ENCODE measurements around the gene SCAMP1.

SCAMP1 gene

DNA sequence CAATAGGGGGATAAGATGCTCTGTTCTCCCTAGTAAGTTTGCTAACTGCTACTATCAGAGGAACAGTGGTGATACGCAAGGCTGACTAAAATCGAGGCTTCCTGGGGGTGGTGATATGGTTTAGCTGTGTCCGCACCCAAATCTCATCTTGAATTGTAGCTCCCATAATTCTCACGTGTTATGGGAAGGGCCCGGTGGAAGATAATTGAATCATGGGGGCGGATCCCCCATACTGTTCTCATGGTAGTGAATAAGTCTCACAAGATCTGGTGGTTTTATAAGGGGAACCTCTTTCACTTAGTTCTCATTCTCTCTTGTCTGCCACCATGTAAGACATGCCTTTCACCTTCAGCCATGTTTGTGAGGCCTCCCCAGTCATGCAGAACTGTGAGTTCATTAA lies 153.0 kb downstream of the SCAMP1 start:
- DNase-seq (ENCODE audit: low read depth in 3 of 3): no peak

DNA sequence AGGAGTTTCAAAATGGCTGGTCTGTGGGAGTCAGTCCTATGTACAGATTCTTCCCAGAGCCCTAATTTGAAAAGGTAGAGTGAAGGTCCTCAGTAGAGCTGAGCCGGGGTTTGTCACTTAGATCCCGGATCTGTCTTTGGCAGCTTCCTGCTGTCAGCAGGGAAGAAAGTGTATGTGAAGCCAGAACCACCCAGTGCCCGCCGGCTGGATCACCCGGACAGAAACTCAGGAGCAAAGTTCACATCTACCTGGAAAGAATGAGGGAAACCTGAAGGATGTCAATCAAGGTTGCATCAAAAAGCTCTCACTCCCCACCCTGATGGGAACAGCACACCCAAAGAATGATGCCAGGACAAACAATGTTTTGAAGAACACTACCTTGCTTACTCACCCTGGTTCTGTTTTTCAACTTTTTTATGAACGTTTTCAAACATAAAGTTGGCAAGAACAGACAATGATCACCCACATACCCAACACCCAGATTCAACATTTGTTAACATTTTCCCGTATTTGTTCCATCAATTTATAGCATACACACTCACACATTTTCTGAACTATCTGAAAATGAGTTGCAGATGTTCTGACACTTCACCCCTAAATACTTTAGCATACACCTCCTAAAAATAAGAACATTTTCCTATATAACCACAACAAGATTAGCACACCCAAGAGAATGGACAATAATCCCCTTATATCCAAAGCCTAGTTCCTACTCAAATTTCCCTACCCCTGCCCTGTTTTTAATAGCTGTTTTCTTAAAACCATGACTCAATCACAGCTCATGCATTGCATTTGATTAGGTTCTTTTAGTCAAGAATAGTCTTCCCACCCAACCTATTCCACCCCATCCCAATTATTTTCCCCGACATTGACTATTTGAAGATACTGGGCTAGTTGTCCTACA lies 154.3 kb downstream of the SCAMP1 start:
- DNase-seq (ENCODE audit: low read depth in 3 of 3): no peak

DNA sequence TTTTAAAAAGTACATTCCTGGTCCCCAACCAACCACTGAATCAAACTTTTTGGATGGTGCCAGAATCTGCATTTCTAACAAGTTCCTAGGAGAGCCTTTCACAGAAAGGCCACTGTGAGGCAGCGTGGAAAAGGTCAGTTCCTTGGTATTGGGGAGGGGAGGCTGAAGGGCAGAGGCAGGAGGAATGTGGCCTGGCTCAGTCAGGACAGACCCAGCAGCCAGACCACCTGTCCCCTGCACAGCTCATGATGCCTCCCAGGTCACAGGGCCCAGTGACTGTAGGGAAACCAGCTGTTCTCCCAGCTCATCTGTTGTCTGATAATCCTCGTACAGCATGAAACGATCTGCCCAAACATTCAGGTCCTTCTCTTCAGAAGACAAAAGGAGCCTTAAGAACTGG lies 155.3 kb downstream of the SCAMP1 start:
- no peak for DNase-seq (ENCODE audit: low read depth in 3 of 3)

DNA sequence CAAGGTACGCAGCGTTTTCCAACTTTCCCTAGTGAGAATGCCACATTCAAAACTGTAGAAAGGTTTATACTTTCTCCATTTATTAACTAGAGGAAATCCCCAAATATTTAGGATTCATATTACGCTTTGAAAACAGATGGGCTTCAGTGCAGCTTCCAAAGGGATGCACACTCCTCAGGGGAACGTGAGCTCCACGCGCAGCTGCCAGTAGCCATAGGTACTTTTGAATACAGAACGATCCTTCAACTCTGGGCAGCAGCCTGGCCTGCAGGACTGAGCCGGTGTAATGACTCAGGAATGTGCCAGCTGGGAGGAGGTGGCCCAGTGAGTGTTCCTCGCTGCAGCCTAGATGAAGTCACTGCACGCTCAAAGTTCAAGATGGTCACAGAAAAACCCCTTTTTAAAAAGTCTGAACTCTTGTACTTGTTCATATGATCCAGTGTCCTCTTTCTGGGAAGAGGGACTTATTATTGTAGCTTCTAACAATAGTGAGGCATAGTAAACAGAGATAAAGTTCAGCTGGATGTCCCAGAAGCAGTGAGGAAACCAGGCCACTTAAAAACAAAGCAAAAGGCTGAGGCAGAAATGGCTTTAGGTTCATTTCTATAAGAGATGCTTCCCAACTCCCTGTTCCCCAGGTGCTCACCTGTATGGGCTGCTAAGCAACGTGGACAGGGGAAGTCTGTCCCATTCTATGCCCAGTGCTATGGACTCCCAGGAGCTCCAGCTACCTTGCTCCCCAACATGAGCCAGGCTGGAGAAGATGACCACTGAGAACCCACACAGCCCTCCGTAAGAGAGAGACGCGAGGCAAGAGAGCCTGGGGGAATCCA lies 158.2 kb downstream of the SCAMP1 start:
- DNase-seq (ENCODE audit: low read depth in 3 of 3): no peak

DNA sequence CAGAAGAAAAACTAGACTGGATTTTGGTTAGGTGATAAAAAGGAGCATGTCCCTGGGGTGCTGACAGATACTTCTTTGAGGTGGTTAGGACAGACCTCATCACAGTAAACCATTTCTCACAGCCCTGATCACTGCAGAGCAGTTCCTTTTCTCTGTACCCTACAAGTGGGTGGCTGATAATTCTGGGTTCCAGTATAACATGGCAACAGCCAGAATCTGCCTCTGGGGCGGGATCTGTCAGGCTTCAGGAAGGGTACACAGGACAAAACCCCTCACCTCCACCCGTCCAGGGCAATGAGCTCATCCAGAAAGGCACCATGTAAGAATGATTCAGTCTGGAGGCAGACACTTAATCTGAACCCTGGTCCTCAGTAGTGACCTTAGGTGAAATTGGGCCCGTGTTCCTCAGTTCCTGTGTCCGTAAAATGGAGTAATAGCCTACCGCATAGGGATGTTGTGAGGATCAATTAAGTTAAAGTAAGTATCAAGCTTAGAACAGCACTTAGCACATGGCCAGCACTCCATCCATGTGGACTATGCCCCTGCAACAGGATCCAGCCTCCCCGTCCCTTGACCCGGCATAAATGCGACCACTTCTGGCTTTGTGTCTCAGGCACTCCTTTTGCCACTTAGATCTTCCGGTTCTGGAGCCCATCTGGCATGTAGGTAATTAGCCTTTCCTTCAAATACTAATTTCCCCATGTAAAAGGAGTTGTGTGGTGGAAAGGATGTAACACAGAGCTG lies 159.0 kb downstream of the SCAMP1 start:
- no peak for DNase-seq (ENCODE audit: low read depth in 3 of 3)

DNA sequence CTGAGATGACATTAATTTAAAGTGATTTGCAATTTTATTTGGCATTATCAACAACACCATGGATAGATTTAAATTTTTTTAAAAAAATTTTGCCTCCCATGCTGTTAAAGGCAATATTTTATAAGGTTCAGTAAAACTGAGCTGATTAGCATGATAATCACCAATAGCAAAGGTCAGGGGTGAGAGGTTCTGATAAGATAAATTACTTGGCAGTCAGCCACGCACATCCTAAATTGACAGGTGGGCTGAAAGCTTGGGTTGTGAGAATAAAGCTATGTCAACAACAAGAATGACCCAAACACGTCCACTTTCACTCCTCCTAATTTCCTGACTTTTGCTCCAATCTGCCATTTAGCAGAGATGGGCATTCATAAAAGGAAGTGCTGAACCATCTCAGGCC lies 161.0 kb downstream of the SCAMP1 start:
- no peak for DNase-seq (ENCODE audit: low read depth in 3 of 3)

DNA sequence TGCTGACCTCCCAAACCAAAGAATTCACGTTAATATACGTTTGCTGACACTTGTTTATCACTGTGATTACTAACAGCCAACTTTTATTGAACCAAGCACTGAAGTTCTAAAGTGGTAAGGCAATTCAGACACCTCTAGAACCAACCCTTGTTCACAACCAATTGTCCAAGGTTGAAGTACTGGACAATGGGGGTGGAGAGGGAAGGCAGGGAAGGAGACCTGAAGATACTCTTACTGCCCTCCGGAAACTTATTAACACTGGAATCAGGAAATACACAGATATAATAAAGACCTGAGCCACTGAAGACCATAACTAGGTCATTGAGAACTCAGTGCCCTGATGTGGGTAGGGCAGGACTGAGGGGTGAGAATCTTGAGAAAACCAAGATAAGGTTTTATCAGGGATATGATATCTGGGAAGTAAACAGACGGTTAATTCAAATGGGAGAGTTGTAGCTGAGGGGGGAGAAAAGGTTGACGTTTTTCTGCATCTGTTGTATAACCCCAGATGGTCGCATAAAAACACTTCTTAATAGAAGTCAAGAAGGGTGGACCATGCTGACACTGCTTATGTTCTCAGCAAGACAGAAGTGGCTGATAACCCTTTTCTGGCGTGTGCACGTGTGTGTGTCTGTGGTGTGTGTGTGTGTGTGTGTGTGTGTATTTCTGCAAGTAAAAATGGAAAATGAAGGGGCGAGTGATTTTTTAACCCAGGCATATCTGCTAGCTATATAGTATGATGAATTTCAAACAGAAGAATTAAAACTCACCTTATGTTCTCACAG lies 162.3 kb downstream of the SCAMP1 start:
- no peak for DNase-seq (ENCODE audit: low read depth in 3 of 3)

DNA sequence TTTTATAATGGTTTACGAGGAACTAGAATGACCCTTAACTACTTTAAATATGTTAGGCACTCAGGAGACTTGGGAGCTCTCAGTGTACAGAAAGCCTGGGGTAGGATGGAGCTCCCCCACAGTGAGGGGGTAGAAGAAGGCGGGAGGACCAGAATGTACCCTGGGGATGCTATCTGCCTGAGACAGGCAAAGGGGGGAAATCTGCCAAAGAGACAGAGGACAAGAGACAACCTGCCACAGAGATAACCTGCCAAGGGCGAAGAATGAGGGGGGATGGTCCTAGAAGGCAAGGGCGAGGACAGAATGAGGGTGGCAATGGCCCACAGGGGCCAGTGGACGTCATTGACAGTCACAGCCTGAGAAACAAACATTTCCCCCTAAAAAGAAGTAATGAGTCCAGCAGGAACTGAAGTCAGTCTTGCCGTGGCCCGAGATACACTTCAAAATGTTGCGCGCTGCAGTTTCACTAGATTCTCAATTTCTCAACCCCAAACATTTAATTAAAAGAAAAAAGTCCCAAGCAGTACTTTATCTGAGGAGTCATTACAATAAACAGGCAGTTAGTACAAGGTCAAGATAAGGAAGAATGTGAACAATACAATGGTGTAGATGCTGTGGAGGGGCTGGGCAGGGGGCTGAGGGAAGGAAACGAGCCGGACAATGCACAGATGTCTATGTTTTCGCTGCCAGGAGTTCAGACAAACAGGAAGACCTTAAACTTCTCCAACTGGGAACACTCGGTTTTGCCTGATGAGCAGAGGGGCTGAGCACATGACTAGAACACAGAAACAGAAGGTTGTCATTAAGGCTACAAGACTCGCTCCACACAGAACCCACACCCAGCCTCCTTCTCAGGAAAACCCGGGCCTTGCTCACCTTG lies 163.1 kb downstream of the SCAMP1 start:
- no peak for DNase-seq (ENCODE audit: low read depth in 3 of 3)

DNA sequence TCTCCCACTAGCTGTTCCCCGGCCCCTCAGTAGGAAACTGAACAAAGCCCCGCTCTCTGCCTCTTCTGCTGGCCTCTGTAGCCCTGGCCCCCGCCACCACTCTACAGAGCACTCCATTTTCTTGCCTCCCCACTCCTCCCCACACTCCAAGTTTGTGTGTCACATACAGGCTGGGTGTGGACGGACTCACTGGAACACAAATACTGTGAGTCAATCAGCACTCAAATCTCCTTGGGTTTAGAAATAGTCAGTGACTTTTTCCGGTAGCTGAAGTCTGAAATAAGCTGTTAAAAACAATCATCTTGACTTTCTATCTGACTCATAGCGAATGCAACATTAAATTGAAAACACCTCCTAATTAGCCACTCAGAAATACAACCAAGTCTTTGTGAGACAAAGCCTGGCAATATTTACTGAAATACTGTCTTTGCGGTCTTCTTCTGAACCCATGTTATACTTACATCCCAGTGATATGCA lies 165.7 kb downstream of the SCAMP1 start:
- DNase-seq (ENCODE audit: low read depth in 3 of 3): no peak

DNA sequence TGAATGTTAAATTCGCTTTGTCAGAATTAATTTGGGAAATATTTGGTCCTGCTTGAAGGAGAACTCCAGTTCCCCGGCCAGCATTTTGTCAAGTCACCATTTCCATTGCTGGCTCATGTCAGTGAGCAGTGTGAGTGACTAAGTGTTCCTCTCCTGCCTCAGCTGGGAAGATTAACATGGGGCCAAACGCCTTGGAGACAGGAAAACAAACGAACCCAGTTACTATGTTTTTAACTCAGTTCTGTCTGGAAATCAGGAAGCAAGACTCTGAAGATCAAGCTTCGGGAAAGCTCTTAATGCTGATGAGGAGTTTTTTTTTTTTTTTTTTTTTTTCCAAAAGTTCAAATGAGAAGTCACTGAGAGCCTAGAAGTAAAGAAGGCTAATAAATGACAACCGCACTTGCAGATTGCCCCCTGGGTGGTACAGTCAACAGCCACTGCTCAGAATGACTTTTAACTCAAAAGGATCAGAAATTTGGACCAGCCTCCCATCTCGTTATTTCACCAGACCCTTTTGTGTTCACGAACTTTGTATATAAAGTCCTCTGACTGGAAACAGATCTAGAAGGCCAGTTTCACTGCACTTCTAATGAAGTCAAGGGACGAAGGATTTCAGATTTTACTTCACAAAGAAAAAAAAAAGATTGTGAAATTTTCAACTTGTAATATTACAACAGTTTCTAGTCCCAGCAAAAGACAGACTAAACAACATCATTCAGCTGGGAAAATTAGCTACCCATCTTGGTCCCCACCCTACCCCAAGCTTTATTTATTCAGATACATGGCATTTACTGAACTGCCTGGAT lies 166.8 kb downstream of the SCAMP1 start:
- no peak for DNase-seq (ENCODE audit: low read depth in 3 of 3)

DNA sequence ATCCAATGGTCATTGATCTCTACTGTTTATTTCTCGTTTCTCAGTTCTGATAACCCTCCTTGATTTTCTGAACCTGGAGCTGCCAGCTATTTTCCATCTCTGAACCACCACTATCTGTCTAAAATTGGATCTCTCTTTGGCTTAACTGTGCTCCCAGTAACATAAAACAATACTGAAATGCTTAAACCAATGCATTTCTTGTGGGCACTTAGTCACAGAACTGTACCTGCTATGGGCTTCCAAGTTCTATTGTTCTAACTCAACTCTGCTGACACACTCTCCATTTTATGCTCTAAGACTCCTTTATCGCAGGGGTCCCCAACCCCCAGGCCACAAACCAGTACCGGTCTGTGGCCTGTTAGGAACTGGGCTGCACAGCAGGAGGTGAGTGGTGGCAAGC lies 167.5 kb downstream of the SCAMP1 start:
- no peak for DNase-seq (ENCODE audit: low read depth in 3 of 3)
